Measurements from ENCODE around the gene GALNT10. TPM values are rescaled to one million over a fixed set of nuclear protein-coding genes. Genes with fewer than 3 reads are reported as not detected.

Gene GALNT10
- polyA plus RNA-seq, 2 donors: 1.4 to 1.9 TPM

DNA sequence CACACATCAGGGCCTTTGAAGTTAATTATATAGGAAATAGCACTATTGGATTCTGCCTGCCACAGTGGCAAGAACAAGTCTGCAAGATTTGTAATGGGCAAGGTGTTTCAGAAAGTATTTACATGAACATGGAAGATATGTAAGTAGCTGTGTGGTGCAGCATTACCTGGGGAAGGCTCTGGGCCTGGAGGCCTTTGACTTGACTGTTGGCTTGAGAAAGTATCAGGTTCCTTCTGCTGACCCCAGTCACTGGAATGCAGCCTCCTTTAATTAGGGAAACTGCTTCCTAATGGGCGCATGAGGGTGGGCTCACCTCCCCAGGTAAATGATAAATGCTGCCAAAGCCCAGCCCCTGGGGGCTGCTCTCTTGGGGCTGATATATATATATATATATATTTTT lies 102.7 kb downstream of the GALNT10 start:
- H3K27me3 ChIP-seq (ENCODE audit: control insufficient read depth in 1 of 2, insufficient read depth in 2 of 2, low read length in 2 of 2): no peaks in the 10 kb centered on the region
- no peak overlapping the region for H3K4me3 ChIP-seq (ENCODE audit: low read depth in 1 of 2, low read length in 2 of 2)
- no peaks in the 10 kb centered on the region for H3K36me3 ChIP-seq (ENCODE audit: control insufficient read depth in 2 of 2, insufficient read depth in 2 of 2, low read length in 1 of 2)
- no peak overlapping the region for H3K27ac ChIP-seq (ENCODE audit: low read depth in 2 of 2, low read length in 1 of 2)
- 94 to 95% methylated on average over 1 of the region's 1 CpG for WGBS, 2 donors
- no peaks in the 10 kb centered on the region for H3K9me3 ChIP-seq (ENCODE audit: control insufficient read depth in 2 of 2, insufficient read depth in 1 of 2, low read depth in 1 of 2, low read length in 1 of 2)
- H3K4me1 ChIP-seq (ENCODE audit: control insufficient read depth in 2 of 2, insufficient read depth in 2 of 2, low read length in 1 of 2): peaks cover 0 to 3% of the 10 kb centered on the region in 2 donors

GRCh38 chr5:154295551-154295950 lies 105.0 kb downstream of the GALNT10 start:
- Histone ChIP-seq H3K4me1 (ENCODE audit: control insufficient read depth in 2 of 2, insufficient read depth in 2 of 2, low read length in 1 of 2) (peaks cover 0 to 3% of the 10 kb centered on the region in 2 donors), H3K9me3 (ENCODE audit: control insufficient read depth in 2 of 2, insufficient read depth in 1 of 2, low read depth in 1 of 2, low read length in 1 of 2) (no peaks in the 10 kb centered on the region), H3K4me3 (ENCODE audit: low read depth in 1 of 2, low read length in 2 of 2) (no peak overlapping the region), H3K27ac (ENCODE audit: low read depth in 2 of 2, low read length in 1 of 2) (no peak overlapping the region), H3K27me3 (ENCODE audit: control insufficient read depth in 1 of 2, insufficient read depth in 2 of 2, low read length in 2 of 2) (no peaks in the 10 kb centered on the region), H3K36me3 (ENCODE audit: control insufficient read depth in 2 of 2, insufficient read depth in 2 of 2, low read length in 1 of 2) (no peaks in the 10 kb centered on the region)
- WGBS, 2 donors: 81 to 95% methylated on average over 1 of the region's 1 CpG

DNA sequence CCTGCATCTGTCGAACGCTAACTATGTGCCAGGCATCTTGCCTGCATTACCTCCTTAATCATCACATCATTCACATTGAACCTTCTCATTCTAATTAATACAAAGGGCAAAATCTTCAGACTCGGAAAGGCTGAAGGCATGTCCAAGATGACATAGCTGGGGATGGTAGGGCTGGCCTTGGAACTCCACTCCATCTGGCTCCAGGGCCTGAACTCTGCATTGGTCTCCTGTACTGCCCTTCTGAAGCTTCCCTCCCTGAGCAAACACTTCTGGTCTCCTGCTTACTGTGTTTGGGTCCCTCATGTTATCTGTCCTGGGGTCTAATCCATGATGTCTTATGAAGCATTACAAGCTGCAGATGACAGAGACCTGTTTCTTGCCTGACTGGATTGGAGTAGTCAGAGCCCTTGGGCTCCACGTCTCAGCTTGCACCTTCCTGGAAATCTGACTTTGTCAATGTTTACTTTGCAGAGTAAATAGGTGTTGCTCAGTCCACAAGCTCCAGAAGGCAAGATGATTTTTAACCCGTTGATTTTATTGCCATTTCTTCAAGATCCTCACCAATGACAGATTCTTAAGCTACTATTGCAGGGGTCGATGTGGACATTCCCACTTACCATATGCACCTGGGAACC lies 106.1 kb downstream of the GALNT10 start:
- H3K4me3 ChIP-seq (ENCODE audit: low read depth in 1 of 2, low read length in 2 of 2): no peak overlapping the region
- no peaks in the 10 kb centered on the region for H3K9me3 ChIP-seq (ENCODE audit: control insufficient read depth in 2 of 2, insufficient read depth in 1 of 2, low read depth in 1 of 2, low read length in 1 of 2)
- peaks cover 0 to 3% of the 10 kb centered on the region in 2 donors for H3K4me1 ChIP-seq (ENCODE audit: control insufficient read depth in 2 of 2, insufficient read depth in 2 of 2, low read length in 1 of 2)
- no peaks in the 10 kb centered on the region for H3K27me3 ChIP-seq (ENCODE audit: control insufficient read depth in 1 of 2, insufficient read depth in 2 of 2, low read length in 2 of 2)
- 58 to 61% methylated on average over 6 of the region's 6 CpGs for WGBS, 2 donors
- peak overlapping the region in 1 of 2 donors; percentile 11 for H3K27ac ChIP-seq (ENCODE audit: low read depth in 2 of 2, low read length in 1 of 2)
- no peaks in the 10 kb centered on the region for H3K36me3 ChIP-seq (ENCODE audit: control insufficient read depth in 2 of 2, insufficient read depth in 2 of 2, low read length in 1 of 2)

DNA sequence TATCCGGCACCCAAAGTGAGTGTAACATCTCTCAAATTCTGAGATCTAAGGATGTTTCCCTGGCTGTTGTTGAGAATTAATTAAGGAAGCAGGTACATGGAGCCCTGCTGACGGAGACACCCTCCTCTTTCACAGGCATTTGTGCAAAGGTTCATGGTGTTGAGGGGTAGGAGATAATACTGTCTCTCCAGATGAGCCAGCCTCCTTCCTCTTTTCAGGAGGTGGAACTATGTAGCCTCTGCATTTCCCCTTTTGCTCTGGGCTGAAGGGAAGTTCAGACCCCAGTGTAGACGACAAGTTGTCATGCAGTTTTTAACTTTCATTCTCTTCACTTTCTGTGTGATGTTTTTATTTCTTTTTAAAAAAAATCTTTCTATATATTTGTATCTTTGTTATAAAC lies 107.5 kb downstream of the GALNT10 start:
- 92% methylated on average over 3 of the region's 3 CpGs for WGBS, 2 donors
- Histone ChIP-seq H3K27ac (ENCODE audit: low read depth in 2 of 2, low read length in 1 of 2) (no peak overlapping the region), H3K4me1 (ENCODE audit: control insufficient read depth in 2 of 2, insufficient read depth in 2 of 2, low read length in 1 of 2) (peaks cover 0 to 3% of the 10 kb centered on the region in 2 donors), H3K27me3 (ENCODE audit: control insufficient read depth in 1 of 2, insufficient read depth in 2 of 2, low read length in 2 of 2) (no peaks in the 10 kb centered on the region), H3K36me3 (ENCODE audit: control insufficient read depth in 2 of 2, insufficient read depth in 2 of 2, low read length in 1 of 2) (no peaks in the 10 kb centered on the region), H3K4me3 (ENCODE audit: low read depth in 1 of 2, low read length in 2 of 2) (no peak overlapping the region), H3K9me3 (ENCODE audit: control insufficient read depth in 2 of 2, insufficient read depth in 1 of 2, low read depth in 1 of 2, low read length in 1 of 2) (no peaks in the 10 kb centered on the region)

DNA sequence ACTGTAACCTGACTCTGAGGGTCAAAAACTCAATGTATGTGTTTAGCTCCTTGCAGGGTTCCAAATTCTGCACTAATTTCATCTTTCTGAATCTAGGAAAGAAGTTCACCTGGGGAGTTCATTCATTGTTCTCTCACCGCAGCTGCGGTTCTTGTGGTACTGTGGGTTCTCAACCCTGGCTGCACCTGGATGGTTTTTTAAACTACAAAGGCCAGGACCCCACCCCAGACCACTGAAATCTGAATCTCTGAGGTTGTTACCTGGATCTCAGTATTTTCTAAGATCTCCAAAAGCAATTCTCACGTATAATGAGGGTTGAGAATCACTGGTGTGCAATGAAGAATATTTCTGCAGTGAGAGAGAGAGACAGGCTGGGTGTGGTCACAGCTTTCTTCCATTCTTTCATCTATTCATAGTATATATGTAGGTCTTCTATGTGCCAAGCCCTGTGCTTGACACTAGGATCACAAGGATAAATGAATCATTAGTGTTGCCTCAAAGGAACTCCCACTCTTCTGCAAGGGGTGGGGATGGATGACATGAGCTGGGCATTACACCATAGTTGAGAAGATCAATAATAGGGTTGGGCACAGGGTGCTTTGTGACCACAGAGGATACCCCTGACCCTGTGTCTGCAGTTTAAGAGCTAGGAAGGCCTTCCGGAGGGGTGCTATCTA lies 109.8 kb downstream of the GALNT10 start:
- no peaks in the 10 kb centered on the region for H3K9me3 ChIP-seq (ENCODE audit: control insufficient read depth in 2 of 2, insufficient read depth in 1 of 2, low read depth in 1 of 2, low read length in 1 of 2)
- no peaks in the 10 kb centered on the region for H3K36me3 ChIP-seq (ENCODE audit: control insufficient read depth in 2 of 2, insufficient read depth in 2 of 2, low read length in 1 of 2)
- no peak overlapping the region for H3K4me3 ChIP-seq (ENCODE audit: low read depth in 1 of 2, low read length in 2 of 2)
- H3K4me1 ChIP-seq (ENCODE audit: control insufficient read depth in 2 of 2, insufficient read depth in 2 of 2, low read length in 1 of 2): peaks cover 0 to 3% of the 10 kb centered on the region in 2 donors
- H3K27ac ChIP-seq (ENCODE audit: low read depth in 2 of 2, low read length in 1 of 2): no peak overlapping the region
- no peaks in the 10 kb centered on the region for H3K27me3 ChIP-seq (ENCODE audit: control insufficient read depth in 1 of 2, insufficient read depth in 2 of 2, low read length in 2 of 2)
- 97 to 98% methylated on average over 4 of the region's 4 CpGs for WGBS, 2 donors

DNA sequence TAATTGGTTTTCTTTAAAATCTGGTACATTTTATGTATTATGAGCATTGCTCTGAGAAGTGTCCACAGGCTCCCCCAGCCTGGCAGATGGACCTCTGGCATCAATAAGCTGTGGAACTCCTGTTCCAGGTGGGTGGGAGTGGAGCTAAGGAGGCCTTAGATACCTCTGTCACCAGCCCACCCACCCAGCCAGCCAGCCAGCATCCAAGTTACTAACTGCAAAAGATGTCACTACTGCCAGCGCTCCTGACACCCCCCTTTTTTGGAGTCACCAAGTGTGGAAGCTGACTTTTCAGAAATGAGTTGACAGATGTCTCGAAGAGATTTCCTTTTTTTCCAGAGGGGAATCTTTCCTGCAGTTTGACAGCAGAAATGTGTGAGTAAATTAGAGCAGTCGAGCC lies 111.2 kb downstream of the GALNT10 start:
- H3K4me1 ChIP-seq (ENCODE audit: control insufficient read depth in 2 of 2, insufficient read depth in 2 of 2, low read length in 1 of 2): no peaks in the 10 kb centered on the region
- no peak overlapping the region for H3K4me3 ChIP-seq (ENCODE audit: low read depth in 1 of 2, low read length in 2 of 2)
- H3K36me3 ChIP-seq (ENCODE audit: control insufficient read depth in 2 of 2, insufficient read depth in 2 of 2, low read length in 1 of 2): no peaks in the 10 kb centered on the region
- H3K27ac ChIP-seq (ENCODE audit: low read depth in 2 of 2, low read length in 1 of 2): no peak overlapping the region
- no peaks in the 10 kb centered on the region for H3K9me3 ChIP-seq (ENCODE audit: control insufficient read depth in 2 of 2, insufficient read depth in 1 of 2, low read depth in 1 of 2, low read length in 1 of 2)
- 71 to 78% methylated on average over 3 of the region's 3 CpGs for WGBS, 2 donors
- H3K27me3 ChIP-seq (ENCODE audit: control insufficient read depth in 1 of 2, insufficient read depth in 2 of 2, low read length in 2 of 2): no peaks in the 10 kb centered on the region

DNA sequence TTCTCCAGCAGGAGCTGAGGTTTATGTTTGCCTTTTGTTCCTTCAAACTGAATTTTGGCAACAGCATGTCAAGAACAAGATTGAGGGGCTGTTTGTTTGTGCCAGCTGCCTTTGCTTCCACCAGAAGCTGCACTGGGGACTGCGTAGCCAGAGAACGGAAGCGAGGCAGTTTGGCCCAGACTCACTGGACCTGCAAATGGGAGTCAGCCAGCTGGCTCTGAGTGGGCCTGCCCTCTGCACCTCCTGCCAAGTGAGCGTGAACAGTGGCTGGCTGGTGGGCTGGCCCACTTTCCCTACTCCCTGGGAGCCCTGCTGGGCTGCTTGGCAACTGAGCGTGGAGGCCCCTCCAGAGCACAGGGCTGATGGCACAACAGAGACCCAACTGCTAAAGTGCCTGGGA lies 111.6 kb downstream of the GALNT10 start:
- H3K4me3 ChIP-seq (ENCODE audit: low read depth in 1 of 2, low read length in 2 of 2): no peak overlapping the region
- no peaks in the 10 kb centered on the region for H3K4me1 ChIP-seq (ENCODE audit: control insufficient read depth in 2 of 2, insufficient read depth in 2 of 2, low read length in 1 of 2)
- H3K27me3 ChIP-seq (ENCODE audit: control insufficient read depth in 1 of 2, insufficient read depth in 2 of 2, low read length in 2 of 2): no peaks in the 10 kb centered on the region
- no peak overlapping the region for H3K27ac ChIP-seq (ENCODE audit: low read depth in 2 of 2, low read length in 1 of 2)
- no peaks in the 10 kb centered on the region for H3K36me3 ChIP-seq (ENCODE audit: control insufficient read depth in 2 of 2, insufficient read depth in 2 of 2, low read length in 1 of 2)
- no peaks in the 10 kb centered on the region for H3K9me3 ChIP-seq (ENCODE audit: control insufficient read depth in 2 of 2, insufficient read depth in 1 of 2, low read depth in 1 of 2, low read length in 1 of 2)
- WGBS, 2 donors: 67 to 72% methylated on average over 5 of the region's 5 CpGs

GRCh38 chr5:154303133-154303532 lies 112.6 kb downstream of the GALNT10 start:
- H3K36me3 ChIP-seq (ENCODE audit: control insufficient read depth in 2 of 2, insufficient read depth in 2 of 2, low read length in 1 of 2): no peaks in the 10 kb centered on the region
- H3K9me3 ChIP-seq (ENCODE audit: control insufficient read depth in 2 of 2, insufficient read depth in 1 of 2, low read depth in 1 of 2, low read length in 1 of 2): no peaks in the 10 kb centered on the region
- no peaks in the 10 kb centered on the region for H3K4me1 ChIP-seq (ENCODE audit: control insufficient read depth in 2 of 2, insufficient read depth in 2 of 2, low read length in 1 of 2)
- H3K27ac ChIP-seq (ENCODE audit: low read depth in 2 of 2, low read length in 1 of 2): no peak overlapping the region
- H3K4me3 ChIP-seq (ENCODE audit: low read depth in 1 of 2, low read length in 2 of 2): no peak overlapping the region
- 88 to 100% methylated on average over 1 of the region's 1 CpG for WGBS, 2 donors
- H3K27me3 ChIP-seq (ENCODE audit: control insufficient read depth in 1 of 2, insufficient read depth in 2 of 2, low read length in 2 of 2): no peaks in the 10 kb centered on the region

- H3K9me3 ChIP-seq (ENCODE audit: control insufficient read depth in 2 of 2, insufficient read depth in 1 of 2, low read depth in 1 of 2, low read length in 1 of 2): no peaks in the 10 kb centered on the region
- 82 to 90% methylated on average over 7 of the region's 7 CpGs for WGBS, 2 donors
These were observed 118.2 kb downstream of the GALNT10 start for GRCh38 chr5:154308443-154309370.

More at GRCh38 chr5:154308443-154309370, 118.2 kb downstream of the GALNT10 start:
- Histone ChIP-seq H3K36me3 (ENCODE audit: control insufficient read depth in 2 of 2, insufficient read depth in 2 of 2, low read length in 1 of 2) (no peaks in the 10 kb centered on the region), H3K4me3 (ENCODE audit: low read depth in 1 of 2, low read length in 2 of 2) (no peak overlapping the region), H3K27ac (ENCODE audit: low read depth in 2 of 2, low read length in 1 of 2) (no peak overlapping the region), H3K4me1 (ENCODE audit: control insufficient read depth in 2 of 2, insufficient read depth in 2 of 2, low read length in 1 of 2) (no peaks in the 10 kb centered on the region), H3K27me3 (ENCODE audit: control insufficient read depth in 1 of 2, insufficient read depth in 2 of 2, low read length in 2 of 2) (no peaks in the 10 kb centered on the region)

All from esophagus (tissue), 2 donors.